ENCODE data around the gene MAPK10.

GRCh38 chr4:86235549-86235948 is 124.3 kb downstream of the MAPK10 start:
- TF ChIP-seq CTCF (IDR thresholded peaks at IDR 0.05; ENCODE audit: control extremely low read depth in 1 of 3, insufficient read depth in 1 of 3, low read depth in 1 of 3, low read length in 3 of 3), result no peak
- no peak for TF ChIP-seq MAX (IDR thresholded peaks at IDR 0.05)
- no peak for TF ChIP-seq E2F6 (IDR thresholded peaks at IDR 0.05)
- no peak for TF ChIP-seq SP1 (IDR thresholded peaks at IDR 0.05; ENCODE audit: low read depth, low read length)
- TF ChIP-seq YY1 (IDR thresholded peaks at IDR 0.05; ENCODE audit: low read depth, low read length), result no peak
- TF ChIP-seq POU5F1 (IDR thresholded peaks at IDR 0.05; ENCODE audit: low read depth, low read length), result no peak
